SK-N-MC (cell line): ENCODE measurements around the gene MAP1A.

Experiments
- FOXP2 ChIP-seq: optimal IDR thresholded peaks from 2 replicates; pipeline ENCODE3; 2011; ENCODE audit warnings: mild to moderate bottlenecking, moderate library complexity; ENCODE audit not compliant: insufficient read depth; ENCODE audit errors: extremely low read length, control extremely low read depth
- POLR2AphosphoS5 ChIP-seq: IDR thresholded peaks from 2 replicates; pipeline ENCODE4 v1.6.1; 2012; ENCODE audit warnings: mild to moderate bottlenecking, low read depth, low read length, borderline replicate concordance

DNA sequence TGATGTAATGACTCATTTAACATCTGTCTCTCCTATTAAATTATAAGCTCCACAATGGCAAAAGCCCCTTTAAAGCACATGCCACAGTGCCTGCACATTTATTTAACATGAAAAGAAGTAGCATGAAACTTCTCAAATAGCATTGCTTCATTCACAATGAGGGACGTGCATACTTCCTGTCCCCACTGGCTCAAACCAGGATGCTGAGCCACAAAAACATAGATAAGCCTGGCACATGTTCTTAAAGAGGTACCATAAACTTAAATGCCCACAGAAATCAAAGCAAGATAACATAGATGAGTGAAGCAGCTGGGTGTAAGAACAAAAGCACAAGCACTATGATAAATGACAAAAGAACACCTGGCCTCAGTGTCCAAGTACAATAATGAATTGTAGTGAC is 28.2 kb upstream of the MAP1A start:
- no peak for TF ChIP-seq POLR2AphosphoS5
- no peak for TF ChIP-seq FOXP2
